ENCODE measurements around the gene ACSL1. TPM values are rescaled to one million over a fixed set of nuclear protein-coding genes. Genes with fewer than 3 reads are reported as not detected.

ACSL1 gene
- total and polyA plus RNA-seq, 2 of the 8 experiments (the other 6 are each of a cell fraction or from before 2014, with no cell fraction given) = 2.3 to 8.7 TPM

- no peak for TF ChIP-seq CHD7 (IDR thresholded peaks at IDR 0.05; ENCODE audit: insufficient replicate concordance, low read length)
- TF ChIP-seq BCL11A (IDR thresholded peaks at IDR 0.05; ENCODE audit: low read depth in 2 of 2, low read length in 2 of 2) = no peak
- no peak for TF ChIP-seq KDM1A (IDR thresholded peaks at IDR 0.05; ENCODE audit: borderline replicate concordance, low read length)
- TF ChIP-seq SRF (IDR thresholded peaks at IDR 0.05; ENCODE audit: low read depth, low read length) = no peak
- no peak for TF ChIP-seq EP300 (IDR thresholded peaks at IDR 0.05; ENCODE audit: borderline replicate concordance in 1 of 2, low read depth in 2 of 2, low read length in 2 of 2)
- no peak for TF ChIP-seq FOSL1 (IDR thresholded peaks at IDR 0.05; ENCODE audit: insufficient read depth, low read depth, low read length)
Observed at GRCh38 chr4:184850018-184850417, 24.2 kb upstream of the ACSL1 start (continued).

Data from H1 (cell line).